GM23338 (cell line): Measurements from ENCODE around the gene DBF4B. TPM values are rescaled to one million over a fixed set of nuclear protein-coding genes. Genes with fewer than 3 reads are reported as not detected.

Source experiments
- ATAC-seq: fragments of 200-7000 bp; cut with Tn5 transposase; 3 replicates; pipeline ENCODE4 v1.9.1; 2020
- DNase-seq: peaks from one replicate; pipeline ENCODE4 v3.0.0-alpha.2; 2015; ENCODE audit warnings: low spot score
- H2AFZ ChIP-seq: fragments of 200-600 bp; sonication (generic); 2 replicates; pipeline ENCODE4 v1.8.0; 2016; ENCODE audit warnings: antibody characterized with exemption, mild to moderate bottlenecking, moderate library complexity
- H3F3A ChIP-seq: fragments of 200-600 bp; sonication (generic); replicated peaks from 2 replicates; pipeline ENCODE4 v1.8.0; 2017; ENCODE audit warnings: antibody characterized with exemption, mixed run types, low read depth
- H3K27ac ChIP-seq: fragments of 200-600 bp; sonication (generic); 2 replicates; pipeline ENCODE4 v1.6.1; 2016; ENCODE audit warnings: low read depth
- H3K27me3 ChIP-seq: fragments of 200-600 bp; sonication (generic); 2 replicates; pipeline ENCODE4 v1.8.0; 2016; ENCODE audit warnings: mild to moderate bottlenecking, mixed run types, moderate library complexity; ENCODE audit not compliant: insufficient read depth
- H3K36me3 ChIP-seq: fragments of 200-600 bp; sonication (generic); 2 replicates; pipeline ENCODE4 v1.8.0; 2016; ENCODE audit warnings: mild to moderate bottlenecking; ENCODE audit not compliant: insufficient read depth
- H3K4me1 ChIP-seq: fragments of 200-600 bp; sonication (generic); 2 replicates; pipeline ENCODE4 v1.8.0; 2016; ENCODE audit warnings: mild to moderate bottlenecking, moderate library complexity; ENCODE audit not compliant: insufficient read depth
- H3K4me2 ChIP-seq: fragments of 200-600 bp; sonication (generic); 2 replicates; pipeline ENCODE4 v1.7.1; 2017; ENCODE audit warnings: mixed run types
- H3K4me3 ChIP-seq: fragments of 200-600 bp; sonication (generic); 2 replicates; pipeline ENCODE4 v1.6.1; 2016; ENCODE audit warnings: mixed run types
- H3K79me2 ChIP-seq: fragments of 200-600 bp; sonication (generic); replicated peaks from 2 replicates; pipeline ENCODE4 v1.8.0; 2017; ENCODE audit warnings: mild to moderate bottlenecking; ENCODE audit not compliant: insufficient read depth
- H3K9me2 ChIP-seq: fragments of 200-600 bp; sonication (generic); 2 replicates; pipeline ENCODE4 v1.8.0; 2017; ENCODE audit not compliant: insufficient read depth
- H4K20me1 ChIP-seq: fragments of 200-600 bp; sonication (generic); replicated peaks from 2 replicates; pipeline ENCODE4 v1.8.0; 2017; ENCODE audit warnings: mild to moderate bottlenecking; ENCODE audit not compliant: insufficient read depth
- H3K27ac Mint-ChIP-seq: 2 replicates; pipeline ENCODE4 v1.8.0; 2020; ENCODE audit warnings: inconsistent platforms, mild to moderate bottlenecking, moderate library complexity, mixed read lengths
- H3K27me3 Mint-ChIP-seq: 3 replicates; pipeline ENCODE4 v1.8.0; 2022; ENCODE audit warnings: low read depth, mild to moderate bottlenecking, moderate library complexity, mixed read lengths, inconsistent platforms; ENCODE audit not compliant: insufficient read depth, poor library complexity
- H3K36me3 Mint-ChIP-seq: 3 replicates; pipeline ENCODE4 v1.8.0; 2021; ENCODE audit warnings: low read depth, mild to moderate bottlenecking, inconsistent platforms, moderate library complexity, mixed read lengths
- H3K4me1 Mint-ChIP-seq: 3 replicates; pipeline ENCODE4 v1.8.0; 2020; ENCODE audit warnings: mild to moderate bottlenecking, inconsistent platforms, mixed read lengths
- H3K4me3 Mint-ChIP-seq: 3 replicates; pipeline ENCODE4 v1.8.0; 2021; ENCODE audit warnings: moderate library complexity, mild to moderate bottlenecking, inconsistent platforms, mixed read lengths
- H3K9me3 Mint-ChIP-seq: 3 replicates; pipeline ENCODE4 v1.8.0; 2020; ENCODE audit warnings: moderate library complexity, mild to moderate bottlenecking, inconsistent platforms, mixed read lengths
- EZH2 ChIP-seq: fragments of 200-600 bp; sonication (generic); IDR thresholded peaks from one replicate; pipeline ENCODE4 v1.8.0; 2017; ENCODE audit warnings: antibody characterized with exemption, mild to moderate bottlenecking, low read depth; ENCODE audit not compliant: unreplicated experiment
- EZH2phosphoT487 ChIP-seq: fragments of 200-600 bp; sonication (generic); IDR thresholded peaks from one replicate; pipeline ENCODE4 v1.8.1; 2018; ENCODE audit warnings: antibody characterized with exemption; ENCODE audit not compliant: unreplicated experiment
- NANOG ChIP-seq: IDR thresholded peaks from 2 replicates; pipeline ENCODE4 v1.6.1; 2016; ENCODE audit warnings: antibody characterized with exemption, borderline replicate concordance
- POLR2AphosphoS5 ChIP-seq: IDR thresholded peaks from 2 replicates; pipeline ENCODE4 v1.6.1; 2016; ENCODE audit warnings: antibody characterized with exemption, low read depth
- polyA plus RNA-seq: library from polyadenylated mRNA; unstranded; fragments of >200 nt; fragmentation: Nextera tagmentation; extraction: Ambion mirVana; gene quantifications from 2 replicates; pipeline ENCODE4 v1.2.1, GENCODE V29; 2016
- total RNA-seq: library from RNA; depleted of rRNA; stranded (reverse); fragments of >200 nt; shearing (Covaris generic); gene quantifications from 2 replicates; pipeline ENCODE4 v1.2.3, GENCODE V29; 2014
- TF ChIP-seq, protein P1 (sequence below): IDR thresholded peaks from 2 replicates; pipeline ENCODE4 v1.6.1; 2016; ENCODE audit warnings: antibody characterized with exemption
- TF ChIP-seq, protein P2 (sequence below): fragments of 250-450 bp; sonication (Bioruptor Pico); IDR thresholded peaks from 2 replicates; pipeline ENCODE4 v1.5.0; 2020; ENCODE audit warnings: mild to moderate bottlenecking, moderate library complexity
- TF ChIP-seq, protein P3 (sequence below), 2 experiments: fragments of 200-600 bp in 1 of 2; sonication (generic) in 1 of 2; conservative IDR thresholded peaks; 2 replicates each; pipeline versions ENCODE4 v1.5.1 to v1.6.1; 2016 to 2017; ENCODE audit warnings: antibody characterized with exemption in 2 of 2, low read depth in 2 of 2, mild to moderate bottlenecking in 2 of 2, moderate library complexity in 1 of 2

Gene DBF4B
- total and polyA plus RNA-seq, 2 experiments from 2014 or later, result 9.9 to 16.4 TPM

DNA sequence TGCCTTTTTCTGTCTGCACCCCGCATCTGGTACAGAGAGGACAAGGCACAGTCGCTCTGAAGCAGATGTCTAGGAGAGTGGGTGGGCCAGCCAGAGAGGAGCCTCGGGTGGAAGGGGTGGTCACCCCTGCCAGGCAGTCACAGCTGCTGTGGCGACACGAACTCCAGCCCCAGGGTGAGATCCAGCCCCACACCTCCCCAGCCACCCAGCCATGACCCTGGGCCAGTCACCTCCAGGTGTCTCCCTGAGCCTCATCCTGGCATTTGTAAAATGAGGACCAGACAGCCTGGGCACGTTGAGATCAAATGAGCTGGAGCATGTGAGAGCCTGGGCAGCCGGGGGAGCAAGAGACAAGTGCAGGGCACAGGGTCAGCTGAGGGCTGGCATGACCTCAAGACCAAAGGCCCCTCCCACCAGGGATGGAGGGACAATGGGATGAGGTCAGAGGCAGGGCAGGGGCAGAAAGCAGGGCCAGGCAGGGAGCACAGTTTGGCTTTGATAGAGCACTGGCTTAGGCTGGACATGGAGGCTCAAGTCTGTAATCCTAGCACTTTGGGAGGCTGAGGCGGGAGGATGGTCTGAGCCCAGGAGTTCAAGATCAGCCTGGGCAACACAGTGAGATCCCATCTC is 58.1 kb downstream of the DBF4B start (continued):
- TF ChIP-seq, protein P1, sequence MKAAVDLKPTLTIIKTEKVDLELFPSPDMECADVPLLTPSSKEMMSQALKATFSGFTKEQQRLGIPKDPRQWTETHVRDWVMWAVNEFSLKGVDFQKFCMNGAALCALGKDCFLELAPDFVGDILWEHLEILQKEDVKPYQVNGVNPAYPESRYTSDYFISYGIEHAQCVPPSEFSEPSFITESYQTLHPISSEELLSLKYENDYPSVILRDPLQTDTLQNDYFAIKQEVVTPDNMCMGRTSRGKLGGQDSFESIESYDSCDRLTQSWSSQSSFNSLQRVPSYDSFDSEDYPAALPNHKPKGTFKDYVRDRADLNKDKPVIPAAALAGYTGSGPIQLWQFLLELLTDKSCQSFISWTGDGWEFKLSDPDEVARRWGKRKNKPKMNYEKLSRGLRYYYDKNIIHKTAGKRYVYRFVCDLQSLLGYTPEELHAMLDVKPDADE, result no peak
- TF ChIP-seq, protein P2, sequence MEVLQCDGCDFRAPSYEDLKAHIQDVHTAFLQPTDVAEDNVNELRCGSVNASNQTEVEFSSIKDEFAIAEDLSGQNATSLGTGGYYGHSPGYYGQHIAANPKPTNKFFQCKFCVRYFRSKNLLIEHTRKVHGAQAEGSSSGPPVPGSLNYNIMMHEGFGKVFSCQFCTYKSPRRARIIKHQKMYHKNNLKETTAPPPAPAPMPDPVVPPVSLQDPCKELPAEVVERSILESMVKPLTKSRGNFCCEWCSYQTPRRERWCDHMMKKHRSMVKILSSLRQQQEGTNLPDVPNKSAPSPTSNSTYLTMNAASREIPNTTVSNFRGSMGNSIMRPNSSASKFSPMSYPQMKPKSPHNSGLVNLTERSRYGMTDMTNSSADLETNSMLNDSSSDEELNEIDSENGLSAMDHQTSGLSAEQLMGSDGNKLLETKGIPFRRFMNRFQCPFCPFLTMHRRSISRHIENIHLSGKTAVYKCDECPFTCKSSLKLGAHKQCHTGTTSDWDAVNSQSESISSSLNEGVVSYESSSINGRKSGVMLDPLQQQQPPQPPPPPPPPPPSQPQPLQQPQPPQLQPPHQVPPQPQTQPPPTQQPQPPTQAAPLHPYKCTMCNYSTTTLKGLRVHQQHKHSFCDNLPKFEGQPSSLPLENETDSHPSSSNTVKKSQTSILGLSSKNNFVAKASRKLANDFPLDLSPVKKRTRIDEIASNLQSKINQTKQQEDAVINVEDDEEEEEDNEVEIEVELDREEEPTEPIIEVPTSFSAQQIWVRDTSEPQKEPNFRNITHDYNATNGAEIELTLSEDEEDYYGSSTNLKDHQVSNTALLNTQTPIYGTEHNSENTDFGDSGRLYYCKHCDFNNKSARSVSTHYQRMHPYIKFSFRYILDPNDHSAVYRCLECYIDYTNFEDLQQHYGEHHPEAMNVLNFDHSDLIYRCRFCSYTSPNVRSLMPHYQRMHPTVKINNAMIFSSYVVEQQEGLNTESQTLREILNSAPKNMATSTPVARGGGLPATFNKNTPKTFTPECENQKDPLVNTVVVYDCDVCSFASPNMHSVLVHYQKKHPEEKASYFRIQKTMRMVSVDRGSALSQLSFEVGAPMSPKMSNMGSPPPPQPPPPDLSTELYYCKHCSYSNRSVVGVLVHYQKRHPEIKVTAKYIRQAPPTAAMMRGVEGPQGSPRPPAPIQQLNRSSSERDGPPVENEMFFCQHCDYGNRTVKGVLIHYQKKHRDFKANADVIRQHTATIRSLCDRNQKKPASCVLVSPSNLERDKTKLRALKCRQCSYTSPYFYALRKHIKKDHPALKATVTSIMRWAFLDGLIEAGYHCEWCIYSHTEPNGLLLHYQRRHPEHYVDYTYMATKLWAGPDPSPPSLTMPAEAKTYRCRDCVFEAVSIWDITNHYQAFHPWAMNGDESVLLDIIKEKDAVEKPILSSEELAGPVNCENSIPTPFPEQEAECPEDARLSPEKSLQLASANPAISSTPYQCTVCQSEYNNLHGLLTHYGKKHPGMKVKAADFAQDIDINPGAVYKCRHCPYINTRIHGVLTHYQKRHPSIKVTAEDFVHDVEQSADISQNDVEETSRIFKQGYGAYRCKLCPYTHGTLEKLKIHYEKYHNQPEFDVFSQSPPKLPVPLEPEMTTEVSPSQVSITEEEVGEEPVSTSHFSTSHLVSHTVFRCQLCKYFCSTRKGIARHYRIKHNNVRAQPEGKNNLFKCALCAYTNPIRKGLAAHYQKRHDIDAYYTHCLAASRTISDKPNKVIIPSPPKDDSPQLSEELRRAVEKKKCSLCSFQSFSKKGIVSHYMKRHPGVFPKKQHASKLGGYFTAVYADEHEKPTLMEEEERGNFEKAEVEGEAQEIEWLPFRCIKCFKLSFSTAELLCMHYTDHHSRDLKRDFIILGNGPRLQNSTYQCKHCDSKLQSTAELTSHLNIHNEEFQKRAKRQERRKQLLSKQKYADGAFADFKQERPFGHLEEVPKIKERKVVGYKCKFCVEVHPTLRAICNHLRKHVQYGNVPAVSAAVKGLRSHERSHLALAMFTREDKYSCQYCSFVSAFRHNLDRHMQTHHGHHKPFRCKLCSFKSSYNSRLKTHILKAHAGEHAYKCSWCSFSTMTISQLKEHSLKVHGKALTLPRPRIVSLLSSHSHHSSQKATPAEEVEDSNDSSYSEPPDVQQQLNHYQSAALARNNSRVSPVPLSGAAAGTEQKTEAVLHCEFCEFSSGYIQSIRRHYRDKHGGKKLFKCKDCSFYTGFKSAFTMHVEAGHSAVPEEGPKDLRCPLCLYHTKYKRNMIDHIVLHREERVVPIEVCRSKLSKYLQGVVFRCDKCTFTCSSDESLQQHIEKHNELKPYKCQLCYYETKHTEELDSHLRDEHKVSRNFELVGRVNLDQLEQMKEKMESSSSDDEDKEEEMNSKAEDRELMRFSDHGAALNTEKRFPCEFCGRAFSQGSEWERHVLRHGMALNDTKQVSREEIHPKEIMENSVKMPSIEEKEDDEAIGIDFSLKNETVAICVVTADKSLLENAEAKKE (CRISPR knock-in tag), result no peak

DNA sequence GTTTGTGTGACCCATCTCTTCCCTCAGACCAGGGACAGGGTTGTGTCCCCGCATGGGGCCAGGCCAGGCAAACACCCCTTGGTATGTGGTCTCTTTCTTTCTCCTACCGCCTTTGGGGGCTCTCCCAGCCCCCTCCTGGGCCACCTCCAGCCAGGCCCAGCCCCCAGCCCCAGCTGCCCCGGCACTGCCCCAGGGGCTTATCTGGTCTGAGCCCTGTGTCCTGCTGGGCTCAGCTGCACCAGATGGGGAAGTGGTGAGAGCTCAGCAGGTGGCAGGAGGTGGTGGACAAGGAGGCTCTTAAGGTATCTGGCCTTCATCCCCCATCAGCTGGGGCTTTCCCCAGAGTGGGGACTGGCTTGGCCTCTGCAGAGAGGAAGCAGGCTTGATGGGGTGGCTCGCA is 59.0 kb downstream of the DBF4B start:
- no peak overlapping the region for H3K27ac ChIP-seq
- H3K36me3 Mint-ChIP-seq, result no peaks in the 10 kb centered on the region
- no peaks in the 10 kb centered on the region for H4K20me1 ChIP-seq
- H3K4me1 ChIP-seq, result peaks cover 4% of the 10 kb centered on the region; the same call in 1 of the 2 replicates
- no peak overlapping the region for H3K4me2 ChIP-seq
- H3K4me1 Mint-ChIP-seq, result peaks cover 15% of the 10 kb centered on the region
- H3K79me2 ChIP-seq, result no peaks in the 10 kb centered on the region
- TF ChIP-seq NANOG, result no peak
- no peak for TF ChIP-seq EZH2
- TF ChIP-seq, protein P1, result no peak
- TF ChIP-seq, protein P3, sequence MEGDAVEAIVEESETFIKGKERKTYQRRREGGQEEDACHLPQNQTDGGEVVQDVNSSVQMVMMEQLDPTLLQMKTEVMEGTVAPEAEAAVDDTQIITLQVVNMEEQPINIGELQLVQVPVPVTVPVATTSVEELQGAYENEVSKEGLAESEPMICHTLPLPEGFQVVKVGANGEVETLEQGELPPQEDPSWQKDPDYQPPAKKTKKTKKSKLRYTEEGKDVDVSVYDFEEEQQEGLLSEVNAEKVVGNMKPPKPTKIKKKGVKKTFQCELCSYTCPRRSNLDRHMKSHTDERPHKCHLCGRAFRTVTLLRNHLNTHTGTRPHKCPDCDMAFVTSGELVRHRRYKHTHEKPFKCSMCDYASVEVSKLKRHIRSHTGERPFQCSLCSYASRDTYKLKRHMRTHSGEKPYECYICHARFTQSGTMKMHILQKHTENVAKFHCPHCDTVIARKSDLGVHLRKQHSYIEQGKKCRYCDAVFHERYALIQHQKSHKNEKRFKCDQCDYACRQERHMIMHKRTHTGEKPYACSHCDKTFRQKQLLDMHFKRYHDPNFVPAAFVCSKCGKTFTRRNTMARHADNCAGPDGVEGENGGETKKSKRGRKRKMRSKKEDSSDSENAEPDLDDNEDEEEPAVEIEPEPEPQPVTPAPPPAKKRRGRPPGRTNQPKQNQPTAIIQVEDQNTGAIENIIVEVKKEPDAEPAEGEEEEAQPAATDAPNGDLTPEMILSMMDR (conservative IDR thresholded peaks at IDR 0.05; ENCODE audit: low read depth in 2 of 2), result no peak
- no peak for TF ChIP-seq POLR2AphosphoS5
- TF ChIP-seq EZH2phosphoT487, result no peak
- no peak overlapping the region for H3K4me3 ChIP-seq
- no peaks in the 10 kb centered on the region for H3K9me3 Mint-ChIP-seq
- no peaks in the 10 kb centered on the region for H3K9me2 ChIP-seq
- no peak for DNase-seq
- H3F3A ChIP-seq, result no peaks in the 10 kb centered on the region; the same call in 1 of the 2 replicates
- no peak overlapping the region for H3K4me3 Mint-ChIP-seq
- peak; percentile 14; the same call in 2 of the 3 replicates for ATAC-seq
- H2AFZ ChIP-seq, result no peak overlapping the region
- no peaks in the 10 kb centered on the region for H3K27me3 ChIP-seq
- H3K36me3 ChIP-seq, result no peaks in the 10 kb centered on the region
- H3K27me3 Mint-ChIP-seq, result peaks cover 19% of the 10 kb centered on the region
- no peak overlapping the region for H3K27ac Mint-ChIP-seq
